ENCODE results near the gene FDCSP. TPM values are rescaled to one million over a fixed set of nuclear protein-coding genes. Genes with fewer than 3 reads are reported as not detected.

FDCSP gene
- not detected in 2 replicates for polyA plus RNA-seq (2012; rRNA removed)
- polyA plus RNA-seq (2012; cell fraction: cytosol; rRNA removed): not detected in 2 replicates
- polyA plus RNA-seq (2012; cell fraction: nucleus; rRNA removed): not detected in 2 replicates

GRCh38 chr4:70225824-70226223 is at the start of gene FDCSP:
Gene FDCSP, plus strand, starts transcription at chr4:70226124. Its CDS starts 5,071 bp downstream, at chr4:70231195.
- H3K27ac ChIP-seq (ENCODE audit: low read depth in 2 of 2, low read length in 1 of 2): no peak within 1 kb of the TSS
- no peak within 1 kb of the TSS for H3K9ac ChIP-seq
- no peaks in the 10 kb centered on the region for H3K36me3 ChIP-seq (replicated peaks in 1 of 2; ENCODE audit: control insufficient read depth in 1 of 2, insufficient read depth in 2 of 2, low read length in 1 of 2)
- ChIA-PET CTCF (no interaction called here), POLR2A (no interaction called here)
- TF ChIP-seq EP300 (IDR thresholded peaks at IDR 0.05; ENCODE audit: borderline replicate concordance in 1 of 2, low read depth in 1 of 2, low read length in 1 of 2) (no peak), CTCF (IDR thresholded peaks at IDR 0.05) (no peak), RAD21 (IDR thresholded peaks at IDR 0.05; ENCODE audit: low read length) (no peak), CHD2 (IDR thresholded peaks at IDR 0.05; ENCODE audit: low read length, partially characterized antibody) (no peak), USF2 (IDR thresholded peaks at IDR 0.05; ENCODE audit: borderline replicate concordance, low read depth, low read length) (no peak), MEF2A (IDR thresholded peaks at IDR 0.05; ENCODE audit: borderline replicate concordance, low read depth) (no peak), EZH2phosphoT487 (IDR thresholded peaks at IDR 0.05; ENCODE audit: borderline replicate concordance, low read depth) (no peak), PBX3 (IDR thresholded peaks at IDR 0.05) (no peak), YY1 (IDR thresholded peaks at IDR 0.05; ENCODE audit: low read depth) (no peak), ELF1 (IDR thresholded peaks at IDR 0.05) (no peak)
- no peak within 1 kb of the TSS for H2AFZ ChIP-seq (ENCODE audit: low read depth)
- no peak for DNase-seq
- no peaks in the 10 kb centered on the region for H3K9me3 ChIP-seq
- no peaks in the 10 kb centered on the region for H3K27me3 ChIP-seq (ENCODE audit: insufficient read depth)
- no peaks in the 10 kb centered on the region for H3K9me2 ChIP-seq
- H3K4me3 ChIP-seq (ENCODE audit: low read depth in 2 of 2, low read length in 1 of 2): no peak within 1 kb of the TSS
- no peaks in the 10 kb centered on the region for H4K20me1 ChIP-seq (ENCODE audit: insufficient read depth)
- no peak within 1 kb of the TSS for H3K4me2 ChIP-seq
- 11% methylated on average over 2 of the region's 2 CpGs for whole genome bisulfite sequencing (ENCODE audit: low lambda C conversion rate)
- H3K79me2 ChIP-seq (ENCODE audit: insufficient read depth): no peaks in the 10 kb centered on the region
- no peaks in the 10 kb centered on the region for H3K4me1 ChIP-seq (ENCODE audit: control insufficient read depth in 1 of 2, insufficient read depth in 2 of 2, low read depth in 1 of 2, low read length in 1 of 2)
- no peaks in the 10 kb centered on the region for H3F3A ChIP-seq (replicated peaks; ENCODE audit: insufficient read depth)

- CTCF ChIA-PET: no interaction called here
- Histone ChIP-seq H3K4me3 (ENCODE audit: low read depth in 2 of 2, low read length in 1 of 2) (no peak overlapping the region), H3K36me3 (replicated peaks in 1 of 2; ENCODE audit: control insufficient read depth in 1 of 2, insufficient read depth in 2 of 2, low read length in 1 of 2) (no peaks in the 10 kb centered on the region), H3K9me3 (no peaks in the 10 kb centered on the region), H3F3A (replicated peaks; ENCODE audit: insufficient read depth) (no peaks in the 10 kb centered on the region), H3K4me1 (ENCODE audit: control insufficient read depth in 1 of 2, insufficient read depth in 2 of 2, low read depth in 1 of 2, low read length in 1 of 2) (no peaks in the 10 kb centered on the region), H3K9me2 (no peaks in the 10 kb centered on the region), H3K4me2 (no peak overlapping the region), H3K79me2 (ENCODE audit: insufficient read depth) (no peaks in the 10 kb centered on the region), H3K27me3 (ENCODE audit: insufficient read depth) (no peaks in the 10 kb centered on the region; the same call in 1 of the 2 replicates), H3K27ac (ENCODE audit: low read depth in 2 of 2, low read length in 1 of 2) (no peak overlapping the region), H2AFZ (ENCODE audit: low read depth) (no peak overlapping the region), H3K9ac (no peak overlapping the region), H4K20me1 (ENCODE audit: insufficient read depth) (no peaks in the 10 kb centered on the region)
- WGBS (ENCODE audit: low lambda C conversion rate): 9% methylated on average over 5 of the region's 5 CpGs
- DNase-seq: no peak
- POLR2A ChIA-PET: no interaction called here
- TF ChIP-seq SMC3 (IDR thresholded peaks at IDR 0.05; ENCODE audit: low read depth, low read length): no peak
- TF ChIP-seq IRF3 (IDR thresholded peaks at IDR 0.05; ENCODE audit: low read depth, low read length): no peak
- TF ChIP-seq POLR2AphosphoS5 (IDR thresholded peaks at IDR 0.05; ENCODE audit: low read depth, low read length): no peak
These were observed 48.8 kb upstream of the FDCSP start for GRCh38 chr4:70177090-70177489.

All from SK-N-SH (cell line).